GM23338 (cell line): Measurements from ENCODE around the gene PITX1.

Experiments
- CREB1 ChIP-seq: fragments of 250-450 bp; sonication (Bioruptor Pico); IDR thresholded peaks from 2 replicates; pipeline ENCODE4 v1.5.0; 2020; ENCODE audit warnings: low read depth, mild to moderate bottlenecking, moderate library complexity
- CTCF ChIP-seq, 2 experiments: fragments of 200-600 bp in 1 of 2; sonication (generic) in 1 of 2; conservative IDR thresholded peaks; 2 replicates each; pipeline versions ENCODE4 v1.5.1 to v1.6.1; 2016 to 2017; ENCODE audit warnings: antibody characterized with exemption in 2 of 2, low read depth in 2 of 2, mild to moderate bottlenecking in 2 of 2, moderate library complexity in 1 of 2
- ETS1 ChIP-seq: IDR thresholded peaks from 2 replicates; pipeline ENCODE4 v1.6.1; 2016; ENCODE audit warnings: antibody characterized with exemption
- EZH2 ChIP-seq: fragments of 200-600 bp; sonication (generic); IDR thresholded peaks from one replicate; pipeline ENCODE4 v1.8.0; 2017; ENCODE audit warnings: antibody characterized with exemption, mild to moderate bottlenecking, low read depth; ENCODE audit not compliant: unreplicated experiment
- EZH2phosphoT487 ChIP-seq: fragments of 200-600 bp; sonication (generic); IDR thresholded peaks from one replicate; pipeline ENCODE4 v1.8.1; 2018; ENCODE audit warnings: antibody characterized with exemption; ENCODE audit not compliant: unreplicated experiment
- JUNB ChIP-seq: IDR thresholded peaks from one replicate; pipeline ENCODE4 v1.6.1; 2016; ENCODE audit warnings: antibody characterized with exemption; ENCODE audit not compliant: unreplicated experiment
- NANOG ChIP-seq: IDR thresholded peaks from 2 replicates; pipeline ENCODE4 v1.6.1; 2016; ENCODE audit warnings: antibody characterized with exemption, borderline replicate concordance
- POLR2AphosphoS5 ChIP-seq: IDR thresholded peaks from 2 replicates; pipeline ENCODE4 v1.6.1; 2016; ENCODE audit warnings: antibody characterized with exemption, low read depth
- REST ChIP-seq: IDR thresholded peaks from one replicate; pipeline ENCODE4 v1.6.1; 2018; ENCODE audit warnings: antibody characterized with exemption; ENCODE audit not compliant: unreplicated experiment
- STAT1 ChIP-seq: IDR thresholded peaks from one replicate; pipeline ENCODE4 v1.6.1; 2016; ENCODE audit warnings: antibody characterized with exemption; ENCODE audit not compliant: unreplicated experiment
- ZNF114 ChIP-seq: fragments of 250-450 bp; sonication (Bioruptor Pico); IDR thresholded peaks from 2 replicates; pipeline ENCODE4 v1.5.0; 2020; ENCODE audit warnings: mild to moderate bottlenecking, moderate library complexity
- ZNF331 ChIP-seq: fragments of 250-450 bp; sonication (Bioruptor Pico); IDR thresholded peaks from 2 replicates; pipeline ENCODE4 v1.5.0; 2020; ENCODE audit warnings: low read depth, mild to moderate bottlenecking, moderate library complexity
- ZNF462 ChIP-seq: fragments of 250-450 bp; sonication (Bioruptor Pico); IDR thresholded peaks from 2 replicates; pipeline ENCODE4 v1.5.0; 2020; ENCODE audit warnings: mild to moderate bottlenecking, moderate library complexity

- TF ChIP-seq POLR2AphosphoS5 = no peak
- no peak for TF ChIP-seq CTCF (conservative IDR thresholded peaks at IDR 0.05; ENCODE audit: low read depth in 2 of 2)
- TF ChIP-seq EZH2 = no peak
- TF ChIP-seq REST = no peak
- TF ChIP-seq ZNF114 (CRISPR knock-in tag) = no peak
- no peak for TF ChIP-seq EZH2phosphoT487
- no peak for TF ChIP-seq ETS1
- TF ChIP-seq JUNB = no peak
- TF ChIP-seq ZNF331 = no peak
- TF ChIP-seq CREB1 (CRISPR knock-in tag) = no peak
- TF ChIP-seq ZNF462 (CRISPR knock-in tag) = no peak
- no peak for TF ChIP-seq NANOG
- TF ChIP-seq STAT1 = no peak
Observed at GRCh38 chr5:135047347-135047695, 13.3 kb upstream of the PITX1 start.
